ENCODE results near the gene ASIC5.

- TF ChIP-seq FOXM1 (IDR thresholded peaks at IDR 0.05; ENCODE audit: borderline replicate concordance, low read depth), result no peak
- TF ChIP-seq TAF1 (IDR thresholded peaks at IDR 0.05; ENCODE audit: low read depth), result no peak
- TF ChIP-seq EP300 (IDR thresholded peaks at IDR 0.05; ENCODE audit: borderline replicate concordance), result no peak
- no peak for TF ChIP-seq CEBPB (IDR thresholded peaks at IDR 0.05)
- TF ChIP-seq RAD21 (IDR thresholded peaks at IDR 0.05; ENCODE audit: low read depth), result no peak
- no peak for TF ChIP-seq CREB1 (IDR thresholded peaks at IDR 0.05; ENCODE audit: low read depth)
- TF ChIP-seq REST (IDR thresholded peaks at IDR 0.05; ENCODE audit: low read depth), result no peak
- no peak for TF ChIP-seq TCF12 (IDR thresholded peaks at IDR 0.05; ENCODE audit: low read depth)
- TF ChIP-seq YY1 (IDR thresholded peaks at IDR 0.05; ENCODE audit: low read depth), result no peak
- no peak for TF ChIP-seq ZBTB7A (IDR thresholded peaks at IDR 0.05; ENCODE audit: low read depth)
- TF ChIP-seq MAX (IDR thresholded peaks at IDR 0.05), result no peak
Measured at GRCh38 chr4:155906554-155907247, 40.6 kb upstream of the ASIC5 start.
